Inferior parietal cortex (tissue), 1 donor: ENCODE results near the gene MAPK8IP2.
A peak's percentile ranks its signal among the peaks of the same experiment; 100 is the strongest.
"Not testable (repeated sequence)": the region's sequence is repeated elsewhere in the genome, so short reads cannot be mapped to it uniquely, and the experiment has no call there.

Source experiments
- DNase-seq: peaks from one replicate; pipeline ENCODE4 v3.0.0-alpha.2; 2016; ENCODE audit errors: extremely low spot score

The MAPK8IP2 gene

DNA sequence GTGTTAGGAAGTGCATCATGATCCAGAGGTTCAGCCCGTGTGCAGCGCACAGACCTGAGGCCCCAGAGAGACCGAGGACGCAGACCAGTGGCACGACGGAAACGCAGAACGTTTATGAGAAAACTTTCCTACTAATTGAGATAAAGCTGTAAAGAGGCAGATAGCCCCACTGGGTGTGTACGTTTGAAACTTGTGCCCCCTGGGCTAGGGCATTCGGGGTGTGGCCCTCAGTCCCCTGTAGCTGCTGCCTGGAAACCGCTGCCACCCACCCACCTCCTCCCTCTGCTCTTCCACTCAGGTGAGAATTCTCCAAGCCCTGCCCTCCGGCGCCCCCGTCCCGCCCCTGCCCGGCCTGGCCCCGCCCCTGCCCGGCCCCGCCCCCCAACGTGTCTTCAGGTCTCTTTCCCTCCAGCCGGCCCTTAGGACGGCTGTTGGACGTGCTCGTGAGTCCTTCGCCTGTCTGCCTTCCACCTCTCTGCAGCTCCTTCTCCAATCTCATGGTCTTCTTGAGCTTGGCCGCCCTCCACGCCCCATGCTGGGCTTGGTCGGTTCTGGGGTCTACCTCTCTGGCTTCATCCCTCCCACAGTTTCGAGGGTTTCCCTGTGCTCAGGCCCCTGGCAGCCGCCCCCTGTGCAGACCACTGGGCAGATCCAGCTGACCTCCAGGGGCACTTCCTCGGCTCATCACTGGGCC lies 12.1 kb downstream of the MAPK8IP2 start:
- no peak for DNase-seq

DNA sequence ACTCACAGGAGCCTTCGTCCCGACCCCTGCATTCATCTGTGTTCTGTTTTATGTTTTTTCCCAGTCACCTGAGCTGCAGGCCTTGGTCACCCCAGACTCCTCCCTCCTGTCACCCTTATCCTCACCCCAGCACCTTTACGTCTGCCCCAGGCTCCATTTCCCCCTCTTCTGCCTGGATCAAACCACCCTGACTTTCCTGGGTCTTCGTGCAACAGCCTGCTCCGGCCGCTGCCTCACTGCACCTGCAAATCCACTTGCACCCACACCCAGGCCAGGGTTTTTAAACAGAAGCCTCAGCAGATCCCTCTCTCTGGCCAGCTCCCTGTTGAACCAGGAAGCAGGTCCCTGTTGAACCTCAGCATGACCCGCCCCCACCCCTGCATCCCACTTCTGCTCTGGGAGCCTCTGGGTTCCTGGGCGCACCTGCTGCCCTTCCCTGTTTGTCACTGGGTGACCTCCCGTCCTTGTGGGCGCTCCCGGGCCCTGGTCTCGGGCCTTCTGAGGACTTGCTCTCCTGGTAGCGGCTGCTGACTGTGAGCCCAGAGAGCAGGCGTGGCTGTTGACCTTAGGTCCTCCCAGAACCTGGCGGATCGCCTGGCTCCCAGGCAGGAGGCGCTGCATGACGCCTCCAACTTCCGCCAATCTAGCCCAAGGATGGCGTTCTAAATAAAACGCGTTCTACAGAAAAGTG lies 12.8 kb downstream of the MAPK8IP2 start:
- no peak for DNase-seq

DNA sequence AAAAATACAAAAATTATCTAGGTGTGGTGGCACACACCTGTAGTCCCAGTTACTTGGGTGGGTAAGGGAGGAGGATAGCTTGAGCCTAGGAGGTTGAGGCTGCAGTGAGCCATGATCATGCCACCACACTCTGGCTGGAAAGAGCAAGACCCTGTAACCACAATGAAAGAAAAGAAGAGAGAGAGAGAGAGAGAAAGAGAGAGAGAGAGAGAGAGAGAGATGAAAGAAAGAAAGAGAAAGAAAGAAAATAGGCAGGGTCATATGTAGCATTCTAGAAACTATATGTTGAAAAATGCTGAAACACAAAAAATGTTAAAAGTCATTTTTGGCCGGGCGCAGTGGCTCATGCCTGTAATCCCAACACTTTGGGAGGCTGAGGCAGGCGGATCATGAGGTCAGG lies 13.7 kb downstream of the MAPK8IP2 start:
- not testable (repeated sequence) for DNase-seq

GRCh38 chr22:50620593-50621355 lies 20.2 kb downstream of the MAPK8IP2 start:
- peak; percentile 86 for DNase-seq

DNA sequence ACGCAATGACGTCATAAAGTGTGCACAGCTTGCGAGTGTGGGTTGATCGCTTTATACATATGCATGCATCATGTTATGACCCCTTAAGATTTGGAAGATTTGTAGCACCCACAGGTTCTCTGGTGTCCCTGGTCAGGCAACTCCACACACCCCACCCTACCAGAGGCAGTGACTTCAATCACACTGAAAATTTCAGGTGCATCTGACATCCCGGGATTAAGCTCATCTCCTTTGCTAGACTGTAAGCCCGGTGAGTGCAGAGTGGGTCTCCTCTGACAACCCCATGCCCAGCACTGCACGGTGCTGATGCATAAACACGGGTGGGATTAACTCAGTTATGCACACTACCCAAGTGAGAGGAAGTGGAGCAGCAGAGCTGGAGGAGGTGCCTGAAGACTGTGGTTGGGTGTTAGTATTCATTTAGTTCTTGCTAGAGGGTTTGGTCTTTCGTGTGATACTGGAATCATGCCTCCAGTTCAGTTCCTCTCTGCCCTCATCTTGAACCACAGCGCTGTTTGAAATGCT lies 20.8 kb downstream of the MAPK8IP2 start:
- DNase-seq: no peak

DNA sequence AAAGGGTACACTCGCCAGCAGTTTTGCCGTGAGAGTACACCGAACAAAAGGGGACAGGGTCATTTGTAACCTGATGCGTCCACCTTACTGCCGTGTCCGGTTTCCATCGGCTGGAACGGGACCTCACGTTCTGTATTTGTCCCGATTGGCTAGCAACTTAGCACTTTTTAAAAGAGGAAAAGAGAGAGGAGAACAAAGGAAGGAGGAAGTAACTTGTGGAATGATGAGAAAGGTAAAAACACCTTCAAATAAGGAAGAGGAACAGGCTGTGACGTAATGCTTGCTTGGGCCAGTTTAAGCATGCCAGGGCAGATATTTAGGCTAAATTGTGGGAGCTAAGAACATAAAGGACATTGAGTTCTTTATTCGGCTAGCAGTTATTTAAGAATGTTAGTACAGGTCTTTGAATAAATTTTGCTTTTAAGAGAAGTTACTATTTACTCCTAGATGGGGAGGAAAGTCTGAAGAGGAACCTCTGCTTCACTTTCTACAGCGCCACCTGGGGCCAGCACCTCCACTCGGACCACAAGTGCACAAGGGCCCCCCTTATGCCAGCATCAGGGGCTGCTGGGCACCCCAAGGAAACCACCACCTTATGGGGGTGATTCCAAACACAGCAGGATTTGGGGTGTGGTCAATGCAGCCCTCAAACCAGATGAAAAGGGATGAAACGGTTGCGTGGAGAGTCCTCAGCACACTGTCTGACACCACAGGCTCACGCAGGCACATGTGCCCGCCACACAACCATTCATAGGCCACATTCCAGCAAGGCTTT lies 21.5 kb downstream of the MAPK8IP2 start:
- DNase-seq: no peak

- DNase-seq: no peak
Observed at GRCh38 chr22:50622723-50623327, 22.2 kb downstream of the MAPK8IP2 start.

- DNase-seq: no peak
Observed at GRCh38 chr22:50624347-50625130, 23.9 kb downstream of the MAPK8IP2 start.

DNA sequence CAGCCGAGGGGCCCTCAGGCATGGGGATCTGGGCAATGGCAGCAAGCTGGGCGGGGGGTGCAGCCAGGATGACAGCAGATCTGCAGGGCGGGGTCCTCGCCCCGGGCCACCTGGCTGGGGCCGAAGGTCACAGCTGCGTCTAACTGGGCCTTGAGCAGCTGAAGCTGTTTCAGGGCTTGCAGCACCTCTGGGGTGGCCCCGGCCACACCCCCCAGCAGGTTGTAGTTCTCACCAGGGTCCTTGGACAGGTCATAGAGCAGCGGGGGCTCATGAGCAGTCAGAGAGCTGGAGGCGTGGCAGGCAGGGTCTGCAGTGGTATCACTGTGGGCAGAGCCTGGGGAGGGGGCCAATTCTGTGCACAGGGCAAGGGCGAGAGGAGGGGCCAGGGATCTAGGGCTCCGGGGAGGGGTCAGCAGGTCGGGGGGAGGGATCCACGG lies 24.6 kb downstream of the MAPK8IP2 start:
- no peak for DNase-seq

GRCh38 chr22:50625568-50626313 lies 25.1 kb downstream of the MAPK8IP2 start:
- DNase-seq: no peak

- no peak for DNase-seq
Observed at GRCh38 chr22:50626314-50626849, 25.8 kb downstream of the MAPK8IP2 start.

DNA sequence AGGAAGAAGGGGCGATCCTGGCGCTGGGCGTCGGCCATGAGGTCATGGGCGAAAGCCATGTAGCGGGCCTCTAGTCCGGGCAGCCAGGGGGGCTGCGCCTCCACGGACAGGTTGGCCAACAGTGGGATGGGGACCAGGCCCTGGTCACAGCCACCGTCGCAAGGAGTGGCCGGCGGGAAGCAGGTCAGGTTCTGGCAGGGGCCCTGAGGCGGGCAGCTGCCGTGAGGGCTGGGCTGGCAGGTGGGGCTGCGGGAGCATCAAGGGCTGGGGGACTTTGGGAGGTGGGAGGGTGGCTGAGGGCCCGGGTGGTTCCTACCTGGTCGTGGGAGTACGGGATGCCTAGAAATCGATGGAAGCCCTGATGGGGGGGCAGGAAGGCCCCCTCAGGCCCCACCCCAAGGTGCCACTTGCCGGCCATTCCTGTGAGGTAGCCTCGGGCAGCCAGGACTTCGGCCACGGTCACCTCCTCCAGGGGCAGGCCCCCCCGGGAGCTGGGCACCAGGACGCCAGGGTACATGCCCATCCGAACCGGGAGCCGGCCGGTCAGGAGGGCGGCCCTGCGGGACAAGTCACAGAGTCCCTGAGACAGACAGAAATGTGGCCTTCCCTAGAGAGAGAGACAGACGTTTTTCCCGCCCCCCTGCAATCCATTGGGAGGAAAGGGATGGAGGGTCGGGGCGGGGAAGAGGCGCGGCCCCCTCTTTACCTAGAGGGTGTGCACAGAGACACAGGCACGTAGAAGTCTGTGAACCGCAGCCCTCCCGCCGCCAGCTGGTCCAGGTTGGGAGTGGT lies 26.5 kb downstream of the MAPK8IP2 start:
- no peak for DNase-seq

DNA sequence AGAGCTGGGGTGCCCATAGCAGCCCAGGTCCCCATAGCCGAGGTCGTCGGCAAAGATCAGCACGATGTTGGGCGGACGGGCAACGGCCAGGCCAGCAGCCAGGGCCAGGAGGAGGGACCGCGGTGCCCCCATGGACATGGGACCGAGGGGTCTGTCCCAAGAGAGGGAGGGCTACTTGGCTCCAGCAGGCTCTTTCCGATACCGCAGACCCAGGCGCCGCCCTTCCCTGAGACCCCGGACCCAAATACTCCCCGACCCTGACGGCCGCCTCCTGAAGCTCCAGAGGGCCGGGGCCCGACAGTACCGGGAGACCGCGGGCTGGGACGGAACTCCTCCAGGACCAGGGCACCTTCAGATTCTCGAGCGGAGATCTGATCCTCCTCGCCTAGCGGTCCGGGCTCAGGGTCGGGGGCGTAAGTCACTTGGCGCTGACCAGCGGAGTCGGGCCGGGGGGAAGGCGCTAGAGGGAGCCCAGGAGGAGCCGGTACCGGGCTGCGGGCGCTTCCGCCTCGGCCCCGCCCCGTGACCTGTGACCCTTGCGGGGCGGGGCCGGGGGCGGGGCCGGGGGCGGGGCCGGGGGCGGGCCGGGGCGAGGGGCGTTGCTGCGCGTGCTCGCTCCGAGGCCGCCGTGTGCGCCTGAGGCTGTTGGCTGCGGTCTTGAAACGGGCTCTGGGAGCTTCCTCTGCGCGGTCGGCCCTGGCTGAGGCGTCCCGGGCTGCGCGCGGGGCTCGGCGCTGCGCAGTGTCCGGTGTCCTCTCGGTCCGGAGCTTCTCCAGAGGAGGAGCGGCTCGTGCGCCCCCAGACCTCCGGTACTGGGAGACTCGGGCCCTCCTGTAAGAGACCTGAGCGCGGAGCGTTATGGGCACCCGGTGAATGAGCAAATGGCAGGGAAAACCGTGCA lies 27.3 kb downstream of the MAPK8IP2 start, which contains the start of gene ARSA:
ARSA (minus strand) TSS at position 511 of the 901 bp plus-strand sequence; CDS start at position 138, 373 bp downstream.
- DNase-seq: peak; percentile 62

DNA sequence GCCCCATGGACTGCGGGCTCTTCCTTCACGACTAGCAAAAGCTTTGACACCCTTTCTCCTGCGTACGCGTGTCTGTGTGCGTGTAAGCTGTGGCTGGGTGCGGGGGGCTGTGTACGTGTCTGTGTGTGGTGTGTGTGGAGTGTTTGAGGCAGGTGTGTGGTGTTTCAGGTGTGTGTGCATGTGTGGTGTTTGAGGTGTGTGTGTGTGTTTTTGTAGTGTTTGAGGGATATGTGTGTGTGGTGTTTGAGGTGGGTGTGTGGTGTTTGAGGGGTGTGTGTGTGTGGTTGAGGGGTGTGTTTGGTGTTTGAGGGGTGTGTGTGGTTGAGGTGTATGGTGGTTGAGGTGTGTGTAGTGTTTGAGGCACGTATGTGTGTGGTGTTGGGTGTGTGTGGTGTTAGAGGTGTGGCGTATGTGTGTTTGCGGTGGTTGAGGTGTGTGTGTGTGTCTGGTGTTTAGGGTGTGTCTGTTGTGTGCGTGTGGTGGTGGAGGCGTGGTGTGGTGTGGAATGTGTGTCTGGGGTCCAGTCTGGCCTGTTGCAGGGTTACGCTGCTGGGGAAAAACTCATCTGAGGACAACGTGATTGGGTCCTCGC lies 28.0 kb downstream of the MAPK8IP2 start:
- no peak for DNase-seq

- DNase-seq: no peak
Observed at GRCh38 chr22:50630376-50630775, 29.8 kb downstream of the MAPK8IP2 start.

DNA sequence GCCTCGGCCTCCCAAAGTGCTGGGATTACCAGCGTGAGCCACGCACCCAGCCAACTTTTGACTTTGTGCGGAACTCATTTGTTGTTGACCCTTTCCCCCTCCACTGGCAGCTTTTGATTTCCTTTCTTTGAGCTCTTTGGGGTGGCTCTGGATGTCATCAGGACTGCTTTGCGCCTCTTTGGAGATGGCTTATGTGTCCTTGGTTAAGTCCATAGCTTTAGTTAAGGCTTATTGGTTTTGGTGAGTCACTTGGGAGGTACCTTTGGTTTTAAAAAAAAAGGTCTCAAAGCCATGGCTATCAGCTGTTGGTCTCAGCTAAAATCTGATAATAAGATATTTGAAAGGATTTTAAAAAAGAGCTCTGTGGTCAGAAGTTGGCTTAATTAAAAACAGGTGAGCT lies 32.5 kb downstream of the MAPK8IP2 start:
- no peak for DNase-seq

DNA sequence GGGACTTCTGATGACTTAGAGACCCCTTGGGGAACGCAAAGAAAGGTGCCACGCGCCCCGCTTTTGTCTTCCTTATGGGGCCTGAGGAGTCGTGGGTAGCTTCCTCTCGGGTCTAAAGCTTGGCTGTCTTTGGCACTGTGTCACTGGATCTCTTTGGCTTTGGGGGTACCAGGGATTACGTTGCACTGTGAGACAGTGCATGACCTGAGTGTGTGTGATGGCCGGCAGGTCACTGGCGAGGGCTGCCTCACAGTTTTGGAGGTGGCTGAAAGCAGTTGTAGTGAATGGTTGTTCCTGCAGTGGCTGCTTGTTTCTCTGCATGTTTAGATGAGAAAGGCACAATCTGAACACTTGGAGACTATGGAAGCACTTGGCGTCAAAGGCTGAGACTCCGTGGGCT lies 33.2 kb downstream of the MAPK8IP2 start:
- no peak for DNase-seq
